GM21529 (cell line): ENCODE data around the gene KATNAL2.
"Not testable (repeated sequence)": the region's sequence is repeated elsewhere in the genome, so short reads cannot be mapped to it uniquely, and the experiment has no call there.

Experiments
- ATAC-seq: cut with Tn5 transposase; IDR thresholded peaks from one replicate; pipeline ENCODE4 v1.9.1; 2021; ENCODE audit not compliant: unreplicated experiment

KATNAL2 gene

DNA sequence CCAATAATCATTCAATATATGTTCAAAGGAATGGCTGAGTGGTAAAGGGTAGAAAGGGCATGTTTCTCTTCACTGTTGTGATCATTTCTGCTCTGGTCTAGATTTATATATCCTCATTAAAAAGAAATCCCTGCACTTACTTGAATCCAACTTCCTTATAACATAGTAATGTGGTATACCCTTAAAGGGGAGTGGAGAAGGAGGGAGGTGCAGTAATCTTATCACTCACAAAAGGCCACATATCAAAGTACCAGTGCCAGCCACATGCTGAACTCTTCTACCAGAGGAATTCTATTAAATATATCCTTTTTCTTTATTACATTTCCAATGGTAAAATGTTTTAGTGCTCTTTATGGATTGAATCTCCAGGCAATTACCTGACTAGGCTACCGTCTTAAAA lies 3.3 kb downstream of the KATNAL2 start:
- no peak for ATAC-seq

DNA sequence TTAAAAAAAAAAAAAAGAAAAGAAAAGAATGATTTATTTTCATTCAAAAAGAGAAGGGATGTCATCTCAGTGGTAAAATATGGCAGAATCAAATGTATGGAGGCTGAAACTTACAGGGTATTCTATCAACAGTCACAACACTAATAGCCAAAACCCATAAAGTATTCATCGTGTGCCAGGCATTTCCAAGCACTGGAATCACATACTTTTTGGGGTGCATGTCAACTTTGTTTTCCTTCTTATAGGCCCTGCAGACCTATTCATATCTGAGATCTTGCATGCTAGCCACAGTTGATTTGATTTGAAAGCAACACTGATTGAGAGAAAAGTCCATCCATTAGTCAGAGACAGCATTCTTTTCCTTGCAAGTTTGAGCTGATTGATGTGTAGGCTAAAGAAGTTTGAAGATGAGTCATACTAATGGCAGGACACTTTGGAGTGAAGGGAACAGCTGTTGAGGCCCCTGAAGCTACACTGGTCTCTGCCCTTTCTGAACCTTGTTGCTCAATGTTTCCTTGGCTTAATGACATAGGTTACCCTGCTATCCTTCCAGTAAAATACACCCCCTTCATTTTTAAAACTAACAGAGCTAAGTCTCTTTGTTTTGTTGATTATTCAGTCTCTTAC lies 22.0 kb downstream of the KATNAL2 start:
- no peak for ATAC-seq

DNA sequence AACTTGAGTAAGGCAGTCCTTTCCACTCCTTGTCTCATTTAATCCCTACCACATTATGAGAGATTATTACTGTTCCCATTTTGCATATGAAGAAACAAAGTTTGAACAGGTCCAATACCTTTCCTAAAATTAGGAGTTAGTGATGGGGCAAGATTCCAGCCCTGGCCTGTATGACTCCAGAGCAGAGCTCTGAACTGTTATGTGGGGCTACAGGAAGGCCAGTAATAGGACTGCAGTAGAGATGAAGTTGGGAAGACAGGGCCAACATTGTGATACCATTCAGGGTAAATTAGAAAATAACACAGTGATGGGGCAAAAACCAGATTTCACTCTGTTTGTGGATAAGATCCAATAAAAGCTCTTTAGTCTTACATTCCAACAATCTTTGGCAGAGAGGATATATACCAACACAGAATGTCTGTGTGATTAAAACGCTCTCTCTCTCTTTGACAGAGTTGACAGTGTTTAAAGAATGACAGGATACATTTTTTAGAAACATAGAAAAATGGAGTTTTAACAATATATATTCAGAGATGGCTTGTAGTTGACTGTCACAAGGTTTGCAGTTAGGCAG lies 22.7 kb downstream of the KATNAL2 start:
- no peak for ATAC-seq

DNA sequence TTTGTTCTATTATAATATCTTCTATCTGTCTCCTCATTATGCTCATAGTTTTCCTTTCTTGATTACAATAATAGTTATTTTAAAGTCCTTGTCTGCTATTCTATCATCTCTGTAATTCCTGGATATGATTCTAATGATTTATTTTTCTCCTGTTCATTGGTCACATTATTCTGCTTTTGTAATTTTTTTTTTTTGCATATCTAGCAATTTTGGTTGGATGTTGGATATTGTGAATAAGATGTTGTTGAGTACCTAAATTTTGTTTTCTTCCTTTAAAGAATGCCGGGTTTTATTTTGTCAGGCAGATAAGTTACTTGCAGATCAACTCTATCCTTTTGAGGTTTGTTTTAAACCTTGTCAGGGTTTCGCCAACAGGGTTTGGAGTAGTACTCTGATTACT lies 25.2 kb downstream of the KATNAL2 start:
- no peak for ATAC-seq

DNA sequence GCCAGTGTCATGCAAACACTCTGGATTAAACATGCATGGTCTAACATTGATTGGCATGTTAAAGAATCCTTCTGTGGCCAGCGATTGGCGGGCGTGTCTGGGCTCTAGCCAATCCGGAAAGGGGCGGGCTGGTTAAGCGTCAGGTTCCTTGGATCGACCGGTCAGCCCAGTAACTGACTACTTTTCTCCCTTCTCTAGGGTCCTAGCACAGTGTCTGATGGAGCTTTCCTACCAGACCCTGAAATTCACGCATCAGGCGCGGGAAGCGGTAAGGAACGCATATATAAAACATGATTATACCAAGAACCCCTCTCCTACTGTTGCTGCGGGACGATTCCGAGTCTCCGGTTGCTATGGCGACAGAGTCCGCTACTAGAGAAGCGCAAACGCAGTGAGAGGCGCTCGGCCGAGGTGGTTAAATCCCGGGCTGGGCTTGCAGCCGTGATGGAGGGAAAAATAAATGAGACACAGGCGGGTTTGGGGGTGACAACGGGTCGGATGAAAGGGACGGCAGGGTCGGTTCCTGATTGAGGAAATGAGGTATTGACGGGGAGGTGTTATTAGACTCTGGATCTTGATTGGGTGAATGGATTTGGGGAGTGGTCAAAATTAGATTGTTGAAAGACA lies 29.4 kb downstream of the KATNAL2 start:
- peak; percentile 97 for ATAC-seq

DNA sequence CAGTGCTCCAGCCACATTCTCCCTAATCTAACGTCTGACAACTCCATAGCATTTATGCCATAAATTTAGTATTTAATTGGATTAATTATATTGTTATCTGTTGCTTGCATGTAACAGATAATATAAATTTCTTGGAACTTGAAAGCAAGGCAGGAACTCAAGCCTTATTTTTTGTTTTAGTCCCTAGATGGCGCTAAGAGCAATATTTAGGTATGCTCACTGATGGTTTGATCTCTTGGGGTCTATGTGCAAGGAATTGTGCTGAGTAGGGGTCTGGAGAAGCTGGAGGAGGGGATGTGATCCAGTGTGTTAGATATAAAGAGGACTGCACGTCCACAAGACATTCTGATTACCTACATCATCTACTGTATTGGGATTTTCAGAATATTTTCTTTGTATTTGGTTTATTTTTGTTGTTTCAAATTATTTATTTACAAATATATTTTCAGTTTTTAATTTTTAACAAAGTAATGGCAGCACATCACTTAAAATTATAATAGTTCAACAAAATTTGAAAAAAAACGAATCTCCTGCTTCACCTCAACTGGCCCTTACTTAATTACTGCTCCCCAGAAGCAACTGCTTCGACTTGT lies 32.8 kb downstream of the KATNAL2 start:
- no peak for ATAC-seq

DNA sequence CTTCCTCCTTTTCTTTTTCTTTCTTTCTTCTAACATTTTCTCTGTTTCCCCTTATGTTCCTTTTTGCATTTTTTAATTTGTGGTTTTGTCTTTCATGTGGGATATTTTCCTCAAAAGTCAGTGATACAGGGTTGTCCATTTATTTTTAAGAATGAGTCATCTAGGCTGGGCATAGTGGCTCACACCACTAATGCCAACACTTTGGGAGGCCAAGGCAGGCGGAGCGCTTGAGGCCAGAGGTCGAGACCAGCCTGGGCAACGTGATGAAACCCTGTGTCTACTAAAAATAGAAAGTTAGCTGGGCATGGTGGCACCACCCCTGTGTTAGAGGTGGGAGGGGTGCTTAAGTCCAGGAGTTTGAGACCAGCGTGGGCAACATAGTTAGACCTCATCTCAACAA lies 35.8 kb downstream of the KATNAL2 start:
- ATAC-seq, result no peak

DNA sequence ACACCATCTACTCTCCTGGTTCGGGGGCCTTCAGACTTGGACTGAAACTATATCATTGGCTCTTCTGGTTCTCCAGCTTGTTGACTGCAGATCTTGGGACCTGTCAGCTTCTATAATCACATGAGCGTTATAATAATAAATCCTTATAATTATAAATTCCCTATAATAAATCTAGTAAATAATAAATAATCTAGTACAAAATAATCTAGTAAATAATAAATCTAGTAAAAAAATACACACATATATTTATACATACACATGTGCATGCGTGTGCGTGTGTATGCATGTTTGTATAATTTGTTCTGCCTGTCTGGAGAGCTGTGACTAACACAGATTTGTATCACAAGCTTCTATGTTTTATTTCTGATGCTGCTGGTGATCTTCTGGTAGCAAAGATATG lies 40.8 kb downstream of the KATNAL2 start:
- no peak for ATAC-seq

DNA sequence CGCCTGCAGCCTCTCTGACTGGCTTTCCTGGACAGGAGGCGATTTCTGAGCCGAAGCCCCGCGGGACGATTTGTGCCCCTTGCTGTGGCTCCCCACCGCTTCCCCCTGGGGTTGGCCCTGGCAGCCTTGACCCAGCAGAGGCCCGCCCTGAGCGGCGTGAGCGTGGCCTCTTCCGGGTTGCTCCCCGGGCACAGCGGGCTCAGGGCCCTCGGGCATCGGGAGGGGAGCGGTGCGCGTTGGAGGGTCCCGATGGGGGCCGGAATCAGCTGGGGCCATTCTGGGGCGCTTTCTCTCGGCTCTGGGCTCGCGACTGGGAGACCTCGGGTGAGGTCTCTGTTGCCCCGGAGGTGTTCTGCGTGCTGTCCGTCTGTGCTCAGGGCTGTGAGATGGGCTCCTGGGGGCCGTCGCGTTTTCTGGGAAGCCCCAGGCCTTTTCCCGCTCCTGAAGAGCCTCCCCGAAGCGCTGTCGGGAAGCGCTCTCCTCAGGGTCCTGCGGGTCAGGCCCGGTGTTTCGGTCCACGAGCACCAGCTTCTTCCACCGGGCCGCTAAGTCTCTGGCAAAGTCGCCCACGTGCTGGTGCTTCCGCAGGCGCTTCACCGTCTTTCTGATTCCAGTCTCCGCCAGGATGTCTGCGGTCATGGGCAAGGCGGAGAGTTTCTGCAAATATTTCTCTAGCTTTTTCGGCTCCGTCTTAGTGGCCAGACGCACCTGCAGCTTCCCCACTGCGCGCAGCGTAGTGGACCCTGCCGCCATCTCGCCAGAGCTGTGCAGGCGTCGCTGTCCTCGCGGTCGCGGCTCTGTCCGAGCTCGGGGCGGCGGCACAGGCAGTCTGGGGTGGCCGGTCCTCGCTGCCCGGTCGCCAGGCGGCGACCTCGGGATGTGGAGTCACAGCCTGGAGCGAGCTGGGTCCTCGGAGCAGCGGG lies 46.5 kb downstream of the KATNAL2 start:
- not testable (repeated sequence) for ATAC-seq

DNA sequence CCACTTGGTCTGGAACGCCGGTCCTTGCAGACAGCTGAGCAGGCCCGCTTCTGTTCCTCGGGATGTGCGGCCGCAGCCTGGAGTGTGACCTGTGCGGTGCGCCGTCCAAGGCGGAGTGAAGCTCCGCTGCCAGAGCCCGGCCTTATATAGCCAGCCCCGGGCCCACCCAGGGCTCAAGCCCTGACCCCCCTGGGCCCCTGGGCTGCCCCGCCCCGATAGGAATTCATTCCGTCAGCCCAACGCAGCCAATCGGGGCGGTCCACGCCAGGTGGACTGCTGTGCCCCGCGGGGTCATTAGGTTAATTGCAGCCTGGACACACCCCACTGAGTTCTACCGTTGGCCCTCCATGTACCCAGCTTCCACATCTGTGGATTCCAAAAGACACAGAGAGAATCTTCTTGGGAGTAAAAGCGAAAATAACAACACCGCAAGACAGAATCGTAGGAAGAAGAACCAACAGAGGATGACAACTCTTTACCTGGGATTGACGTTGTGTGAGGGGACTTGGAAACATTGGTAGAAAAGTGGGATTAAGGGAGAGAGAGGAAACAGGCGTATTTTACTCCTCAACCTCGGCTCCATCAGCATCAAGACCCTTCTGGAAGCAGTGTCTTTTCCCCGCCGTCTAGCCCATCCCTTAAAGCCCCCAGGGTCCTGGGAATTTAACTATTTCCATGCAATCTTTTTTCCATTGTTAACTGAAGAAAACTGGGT lies 47.3 kb downstream of the KATNAL2 start:
- ATAC-seq, result not testable (repeated sequence)

DNA sequence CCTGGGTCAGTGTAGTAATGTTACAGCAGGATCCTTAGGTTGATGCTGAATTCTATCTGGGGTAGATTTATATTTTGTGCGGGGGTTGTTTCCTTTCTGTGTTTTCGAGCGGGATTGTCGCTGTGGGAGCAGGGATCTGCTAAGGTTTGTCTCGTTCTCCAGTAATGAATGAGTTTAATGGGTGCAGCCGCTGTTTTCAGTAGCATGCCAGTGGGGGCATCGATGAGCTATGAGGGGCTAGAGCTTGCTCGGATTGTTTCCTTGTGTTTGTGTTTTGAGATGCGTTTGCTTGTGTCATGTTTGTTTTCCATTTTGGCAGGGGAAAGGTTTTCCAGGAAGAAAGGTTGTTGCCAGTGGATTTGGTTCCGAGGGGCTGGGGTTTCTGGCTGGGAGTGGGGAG lies 48.9 kb downstream of the KATNAL2 start:
- not testable (repeated sequence) for ATAC-seq

DNA sequence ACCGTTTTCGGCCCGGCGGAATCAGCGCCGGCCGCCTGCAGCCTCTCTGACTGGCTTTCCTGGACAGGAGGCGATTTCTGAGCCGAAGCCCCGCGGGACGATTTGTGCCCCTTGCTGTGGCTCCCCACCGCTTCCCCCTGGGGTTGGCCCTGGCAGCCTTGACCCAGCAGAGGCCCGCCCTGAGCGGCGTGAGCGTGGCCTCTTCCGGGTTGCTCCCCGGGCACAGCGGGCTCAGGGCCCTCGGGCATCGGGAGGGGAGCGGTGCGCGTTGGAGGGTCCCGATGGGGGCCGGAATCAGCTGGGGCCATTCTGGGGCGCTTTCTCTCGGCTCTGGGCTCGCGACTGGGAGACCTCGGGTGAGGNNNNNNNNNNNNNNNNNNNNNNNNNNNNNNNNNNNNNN lies 52.1 kb downstream of the KATNAL2 start:
- ATAC-seq, result not testable (repeated sequence)

DNA sequence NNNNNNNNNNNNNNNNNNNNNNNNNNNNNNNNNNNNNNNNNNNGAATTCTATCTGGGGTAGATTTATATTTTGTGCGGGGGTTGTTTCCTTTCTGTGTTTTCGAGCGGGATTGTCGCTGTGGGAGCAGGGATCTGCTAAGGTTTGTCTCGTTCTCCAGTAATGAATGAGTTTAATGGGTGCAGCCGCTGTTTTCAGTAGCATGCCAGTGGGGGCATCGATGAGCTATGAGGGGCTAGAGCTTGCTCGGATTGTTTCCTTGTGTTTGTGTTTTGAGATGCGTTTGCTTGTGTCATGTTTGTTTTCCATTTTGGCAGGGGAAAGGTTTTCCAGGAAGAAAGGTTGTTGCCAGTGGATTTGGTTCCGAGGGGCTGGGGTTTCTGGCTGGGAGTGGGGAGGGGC lies 102.5 kb downstream of the KATNAL2 start:
- ATAC-seq, result not testable (repeated sequence)

DNA sequence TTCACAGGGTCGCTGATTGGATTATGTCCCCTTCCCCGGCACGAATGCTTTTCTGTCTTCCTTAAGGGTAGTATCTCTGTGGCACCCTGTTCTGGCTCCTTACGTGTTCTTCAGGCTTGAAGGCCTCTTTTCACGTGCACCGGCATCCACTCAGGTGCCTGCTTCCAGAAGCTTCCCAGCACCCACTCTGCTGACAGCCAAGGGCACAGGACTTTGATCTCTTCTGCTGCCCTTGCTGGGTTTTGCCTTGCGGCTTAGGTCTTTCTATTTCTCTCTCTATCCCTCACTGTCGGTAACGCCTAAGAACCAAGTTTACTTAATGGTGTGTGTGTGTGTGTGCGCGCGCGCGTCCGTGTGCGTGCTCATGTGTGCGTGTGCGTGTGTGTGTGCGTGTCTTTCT lies 103.4 kb downstream of the KATNAL2 start:
- ATAC-seq, result not testable (repeated sequence)

DNA sequence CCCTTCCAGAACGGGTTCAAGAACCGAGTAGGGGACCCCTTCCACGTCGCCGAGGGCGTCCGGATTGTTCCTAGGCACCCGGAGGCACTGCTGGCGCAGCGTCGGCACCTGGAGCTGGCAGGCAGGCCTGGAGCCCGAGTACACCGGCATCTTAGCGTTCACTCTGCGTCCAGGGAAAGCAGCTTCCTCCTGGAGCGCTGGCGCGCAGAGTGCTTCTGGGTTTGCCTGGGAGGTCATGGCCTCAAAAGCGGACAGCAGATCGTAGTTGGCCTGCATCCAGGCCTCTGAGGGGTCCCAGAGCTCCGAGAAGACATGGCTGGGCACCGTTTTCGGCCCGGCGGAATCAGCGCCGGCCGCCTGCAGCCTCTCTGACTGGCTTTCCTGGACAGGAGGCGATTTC lies 105.4 kb downstream of the KATNAL2 start:
- not testable (repeated sequence) for ATAC-seq

DNA sequence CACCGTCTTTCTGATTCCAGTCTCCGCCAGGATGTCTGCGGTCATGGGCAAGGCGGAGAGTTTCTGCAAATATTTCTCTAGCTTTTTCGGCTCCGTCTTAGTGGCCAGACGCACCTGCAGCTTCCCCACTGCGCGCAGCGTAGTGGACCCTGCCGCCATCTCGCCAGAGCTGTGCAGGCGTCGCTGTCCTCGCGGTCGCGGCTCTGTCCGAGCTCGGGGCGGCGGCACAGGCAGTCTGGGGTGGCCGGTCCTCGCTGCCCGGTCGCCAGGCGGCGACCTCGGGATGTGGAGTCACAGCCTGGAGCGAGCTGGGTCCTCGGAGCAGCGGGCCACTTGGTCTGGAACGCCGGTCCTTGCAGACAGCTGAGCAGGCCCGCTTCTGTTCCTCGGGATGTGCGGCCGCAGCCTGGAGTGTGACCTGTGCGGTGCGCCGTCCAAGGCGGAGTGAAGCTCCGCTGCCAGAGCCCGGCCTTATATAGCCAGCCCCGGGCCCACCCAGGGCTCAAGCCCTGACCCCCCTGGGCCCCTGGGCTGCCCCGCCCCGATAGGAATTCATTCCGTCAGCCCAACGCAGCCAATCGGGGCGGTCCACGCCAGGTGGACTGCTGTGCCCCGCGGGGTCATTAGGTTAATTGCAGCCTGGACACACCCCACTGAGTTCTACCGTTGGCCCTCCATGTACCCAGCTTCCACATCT lies 106.5 kb downstream of the KATNAL2 start:
- ATAC-seq, result not testable (repeated sequence)

DNA sequence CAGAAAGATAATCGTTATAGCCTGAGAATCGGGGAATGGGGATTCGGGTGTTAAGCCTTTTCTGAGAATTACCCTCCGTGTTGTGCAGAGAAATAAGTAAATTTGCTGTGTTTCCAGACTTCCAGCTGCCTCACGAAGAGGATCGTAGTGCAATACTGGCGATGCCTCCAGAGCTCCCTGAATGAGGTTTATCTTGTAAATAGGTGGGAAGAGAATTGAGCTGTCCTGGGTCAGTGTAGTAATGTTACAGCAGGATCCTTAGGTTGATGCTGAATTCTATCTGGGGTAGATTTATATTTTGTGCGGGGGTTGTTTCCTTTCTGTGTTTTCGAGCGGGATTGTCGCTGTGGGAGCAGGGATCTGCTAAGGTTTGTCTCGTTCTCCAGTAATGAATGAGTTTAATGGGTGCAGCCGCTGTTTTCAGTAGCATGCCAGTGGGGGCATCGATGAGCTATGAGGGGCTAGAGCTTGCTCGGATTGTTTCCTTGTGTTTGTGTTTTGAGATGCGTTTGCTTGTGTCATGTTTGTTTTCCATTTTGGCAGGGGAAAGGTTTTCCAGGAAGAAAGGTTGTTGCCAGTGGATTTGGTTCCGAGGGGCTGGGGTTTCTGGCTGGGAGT lies 108.3 kb downstream of the KATNAL2 start:
- ATAC-seq, result not testable (repeated sequence)

DNA sequence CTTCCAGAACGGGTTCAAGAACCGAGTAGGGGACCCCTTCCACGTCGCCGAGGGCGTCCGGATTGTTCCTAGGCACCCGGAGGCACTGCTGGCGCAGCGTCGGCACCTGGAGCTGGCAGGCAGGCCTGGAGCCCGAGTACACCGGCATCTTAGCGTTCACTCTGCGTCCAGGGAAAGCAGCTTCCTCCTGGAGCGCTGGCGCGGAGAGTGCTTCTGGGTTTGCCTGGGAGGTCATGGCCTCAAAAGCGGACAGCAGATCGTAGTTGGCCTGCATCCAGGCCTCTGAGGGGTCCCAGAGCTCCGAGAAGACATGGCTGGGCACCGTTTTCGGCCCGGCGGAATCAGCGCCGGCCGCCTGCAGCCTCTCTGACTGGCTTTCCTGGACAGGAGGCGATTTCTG lies 111.3 kb downstream of the KATNAL2 start:
- ATAC-seq, result not testable (repeated sequence)

DNA sequence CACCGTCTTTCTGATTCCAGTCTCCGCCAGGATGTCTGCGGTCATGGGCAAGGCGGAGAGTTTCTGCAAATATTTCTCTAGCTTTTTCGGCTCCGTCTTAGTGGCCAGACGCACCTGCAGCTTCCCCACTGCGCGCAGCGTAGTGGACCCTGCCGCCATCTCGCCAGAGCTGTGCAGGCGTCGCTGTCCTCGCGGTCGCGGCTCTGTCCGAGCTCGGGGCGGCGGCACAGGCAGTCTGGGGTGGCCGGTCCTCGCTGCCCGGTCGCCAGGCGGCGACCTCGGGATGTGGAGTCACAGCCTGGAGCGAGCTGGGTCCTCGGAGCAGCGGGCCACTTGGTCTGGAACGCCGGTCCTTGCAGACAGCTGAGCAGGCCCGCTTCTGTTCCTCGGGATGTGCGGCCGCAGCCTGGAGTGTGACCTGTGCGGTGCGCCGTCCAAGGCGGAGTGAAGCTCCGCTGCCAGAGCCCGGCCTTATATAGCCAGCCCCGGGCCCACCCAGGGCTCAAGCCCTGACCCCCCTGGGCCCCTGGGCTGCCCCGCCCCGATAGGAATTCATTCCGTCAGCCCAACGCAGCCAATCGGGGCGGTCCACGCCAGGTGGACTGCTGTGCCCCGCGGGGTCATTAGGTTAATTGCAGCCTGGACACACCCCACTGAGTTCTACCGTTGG lies 112.4 kb downstream of the KATNAL2 start:
- ATAC-seq, result not testable (repeated sequence)
